ENCODE results near the gene RELCH. TPM values are rescaled to one million over a fixed set of nuclear protein-coding genes. Genes with fewer than 3 reads are reported as not detected.

RELCH gene
- total and polyA plus RNA-seq, 2 of the 13 experiments (the other 11 are each of a cell fraction or from before 2014, with no cell fraction given): 5.6 to 31.7 TPM

DNA sequence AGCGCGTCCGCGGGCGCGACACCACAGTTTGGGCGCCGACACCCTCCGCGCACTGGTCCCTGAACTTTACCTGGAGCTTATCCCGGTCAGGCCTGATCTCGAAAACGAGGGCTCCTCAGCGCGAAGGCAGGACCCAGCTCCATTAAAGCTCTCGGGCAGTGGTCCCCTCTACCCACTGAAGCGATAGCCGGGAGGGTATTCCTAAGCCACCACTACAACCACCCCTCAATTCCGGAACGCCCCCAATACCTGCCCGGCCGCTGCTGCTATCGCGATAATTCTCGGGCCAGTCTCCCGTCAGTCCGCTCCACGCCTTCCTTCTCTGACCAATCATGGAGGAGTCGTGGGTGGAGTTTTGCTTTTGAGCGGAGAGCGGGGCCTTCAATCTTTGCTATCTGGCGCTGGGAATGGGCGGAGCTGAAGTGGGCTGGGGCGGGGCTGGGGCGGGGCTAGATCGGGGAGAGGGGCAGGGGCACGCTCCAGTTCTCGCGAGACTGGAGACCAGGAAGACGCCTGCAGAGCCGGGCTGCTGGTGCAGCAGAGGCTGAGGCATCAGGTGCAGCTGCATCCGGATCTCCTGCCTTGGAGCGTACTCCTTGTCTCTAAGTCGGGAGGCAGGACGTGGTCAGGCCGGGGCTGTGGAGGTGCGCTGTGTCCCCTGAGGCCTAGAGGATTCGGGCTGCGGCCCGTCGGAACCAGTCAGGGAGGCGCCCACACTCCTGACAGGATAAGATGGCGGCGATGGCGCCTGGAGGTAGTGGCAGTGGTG, at the start of gene RELCH, which contains the start of gene PIGN (continued):
- TF ChIP-seq POLR2AphosphoS5 (IDR thresholded peaks at IDR 0.05; ENCODE audit: low read depth, low read length) (peak; percentile 74), MBNL3 (CRISPR knock-in tag; conservative IDR thresholded peaks at IDR 0.05) (no peak), NCOA1 (CRISPR knock-in tag; IDR thresholded peaks at IDR 0.05) (no peak), ZC3H4 (CRISPR knock-in tag; IDR thresholded peaks at IDR 0.05; ENCODE audit: borderline replicate concordance) (0 out of 2 replicates have a peak, but pooled peaks have one; percentile 44), NFYB (CRISPR knock-in tag; IDR thresholded peaks at IDR 0.05) (peak; percentile 88), ERF (CRISPR knock-in tag; IDR thresholded peaks at IDR 0.05) (peak; percentile 28; the same call in 1 of the 2 replicates), FOSL1 (CRISPR knock-in tag; IDR thresholded peaks at IDR 0.05; ENCODE audit: borderline replicate concordance) (no peak), ZNF816 (CRISPR knock-in tag; IDR thresholded peaks at IDR 0.05; ENCODE audit: borderline replicate concordance) (peak; percentile 75; the same call in 1 of the 2 replicates), TBX3 (IDR thresholded peaks at IDR 0.05; ENCODE audit: borderline replicate concordance) (no peak), ZNF83 (CRISPR knock-in tag; IDR thresholded peaks at IDR 0.05; ENCODE audit: borderline replicate concordance) (no peak), ZNF207 (IDR thresholded peaks at IDR 0.05; ENCODE audit: borderline replicate concordance) (no peak), TAF1 (CRISPR knock-in tag; IDR thresholded peaks at IDR 0.05) (peak; percentile 78), RBFOX2 (IDR thresholded peaks at IDR 0.05; ENCODE audit: low read depth, low read length) (peak; percentile 66), SNRNP70 (IDR thresholded peaks at IDR 0.05; ENCODE audit: low read depth, low read length) (no peak), ZNF510 (CRISPR knock-in tag; IDR thresholded peaks at IDR 0.05; ENCODE audit: low read depth) (0 out of 2 replicates have a peak, but pooled peaks have one; percentile 13), FOXC1 (CRISPR knock-in tag; IDR thresholded peaks at IDR 0.05; ENCODE audit: borderline replicate concordance) (no peak), KMT2B (CRISPR knock-in tag; IDR thresholded peaks at IDR 0.05) (peak; percentile 82), BORCS8-MEF2B (CRISPR knock-in tag; IDR thresholded peaks at IDR 0.05) (peak; percentile 31; the same call in 1 of the 2 replicates)
- TF ChIP-seq, protein P1, sequence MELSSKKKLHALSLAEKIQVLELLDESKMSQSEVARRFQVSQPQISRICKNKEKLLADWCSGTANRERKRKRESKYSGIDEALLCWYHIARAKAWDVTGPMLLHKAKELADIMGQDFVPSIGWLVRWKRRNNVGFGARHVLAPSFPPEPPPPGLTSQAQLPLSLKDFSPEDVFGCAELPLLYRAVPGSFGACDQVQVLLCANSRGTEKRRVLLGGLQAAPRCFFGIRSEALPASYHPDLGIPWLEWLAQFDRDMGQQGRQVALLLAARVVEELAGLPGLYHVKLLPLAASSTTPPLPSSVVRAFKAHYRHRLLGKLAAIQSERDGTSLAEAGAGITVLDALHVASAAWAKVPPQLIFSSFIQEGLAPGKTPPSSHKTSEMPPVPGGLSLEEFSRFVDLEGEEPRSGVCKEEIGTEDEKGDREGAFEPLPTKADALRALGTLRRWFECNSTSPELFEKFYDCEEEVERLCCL (CRISPR knock-in tag; IDR thresholded peaks at IDR 0.05; ENCODE audit: borderline replicate concordance): no peak
- TF ChIP-seq, protein P2, sequence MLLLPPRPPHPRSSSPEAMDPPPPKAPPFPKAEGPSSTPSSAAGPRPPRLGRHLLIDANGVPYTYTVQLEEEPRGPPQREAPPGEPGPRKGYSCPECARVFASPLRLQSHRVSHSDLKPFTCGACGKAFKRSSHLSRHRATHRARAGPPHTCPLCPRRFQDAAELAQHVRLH (CRISPR knock-in tag; IDR thresholded peaks at IDR 0.05; ENCODE audit: borderline replicate concordance, low read depth): no peak; the same call in 1 of the 2 replicates
- TF ChIP-seq, protein P3, sequence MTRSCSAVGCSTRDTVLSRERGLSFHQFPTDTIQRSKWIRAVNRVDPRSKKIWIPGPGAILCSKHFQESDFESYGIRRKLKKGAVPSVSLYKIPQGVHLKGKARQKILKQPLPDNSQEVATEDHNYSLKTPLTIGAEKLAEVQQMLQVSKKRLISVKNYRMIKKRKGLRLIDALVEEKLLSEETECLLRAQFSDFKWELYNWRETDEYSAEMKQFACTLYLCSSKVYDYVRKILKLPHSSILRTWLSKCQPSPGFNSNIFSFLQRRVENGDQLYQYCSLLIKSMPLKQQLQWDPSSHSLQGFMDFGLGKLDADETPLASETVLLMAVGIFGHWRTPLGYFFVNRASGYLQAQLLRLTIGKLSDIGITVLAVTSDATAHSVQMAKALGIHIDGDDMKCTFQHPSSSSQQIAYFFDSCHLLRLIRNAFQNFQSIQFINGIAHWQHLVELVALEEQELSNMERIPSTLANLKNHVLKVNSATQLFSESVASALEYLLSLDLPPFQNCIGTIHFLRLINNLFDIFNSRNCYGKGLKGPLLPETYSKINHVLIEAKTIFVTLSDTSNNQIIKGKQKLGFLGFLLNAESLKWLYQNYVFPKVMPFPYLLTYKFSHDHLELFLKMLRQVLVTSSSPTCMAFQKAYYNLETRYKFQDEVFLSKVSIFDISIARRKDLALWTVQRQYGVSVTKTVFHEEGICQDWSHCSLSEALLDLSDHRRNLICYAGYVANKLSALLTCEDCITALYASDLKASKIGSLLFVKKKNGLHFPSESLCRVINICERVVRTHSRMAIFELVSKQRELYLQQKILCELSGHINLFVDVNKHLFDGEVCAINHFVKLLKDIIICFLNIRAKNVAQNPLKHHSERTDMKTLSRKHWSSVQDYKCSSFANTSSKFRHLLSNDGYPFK (CRISPR knock-in tag; IDR thresholded peaks at IDR 0.05; ENCODE audit: borderline replicate concordance): peak; percentile 87; the same call in 1 of the 2 replicates
- TF ChIP-seq, protein P4, sequence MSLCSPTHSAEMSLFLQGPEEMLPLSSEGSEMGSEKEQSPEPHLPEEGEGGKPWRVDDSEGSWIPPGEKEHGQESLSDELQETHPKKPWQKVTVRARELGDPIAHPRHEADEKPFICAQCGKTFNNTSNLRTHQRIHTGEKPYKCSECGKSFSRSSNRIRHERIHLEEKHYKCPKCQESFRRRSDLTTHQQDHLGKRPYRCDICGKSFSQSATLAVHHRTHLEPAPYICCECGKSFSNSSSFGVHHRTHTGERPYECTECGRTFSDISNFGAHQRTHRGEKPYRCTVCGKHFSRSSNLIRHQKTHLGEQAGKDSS (CRISPR knock-in tag; IDR thresholded peaks at IDR 0.05; ENCODE audit: borderline replicate concordance, low read depth): peak; percentile 7; the same call in 1 of the 2 replicates
- TF ChIP-seq, protein P5, sequence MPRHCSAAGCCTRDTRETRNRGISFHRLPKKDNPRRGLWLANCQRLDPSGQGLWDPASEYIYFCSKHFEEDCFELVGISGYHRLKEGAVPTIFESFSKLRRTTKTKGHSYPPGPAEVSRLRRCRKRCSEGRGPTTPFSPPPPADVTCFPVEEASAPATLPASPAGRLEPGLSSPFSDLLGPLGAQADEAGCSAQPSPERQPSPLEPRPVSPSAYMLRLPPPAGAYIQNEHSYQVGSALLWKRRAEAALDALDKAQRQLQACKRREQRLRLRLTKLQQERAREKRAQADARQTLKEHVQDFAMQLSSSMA (CRISPR knock-in tag; IDR thresholded peaks at IDR 0.05): peak; percentile 72
